Measurements from ENCODE around the gene MYO1B.

Gene MYO1B

DNA sequence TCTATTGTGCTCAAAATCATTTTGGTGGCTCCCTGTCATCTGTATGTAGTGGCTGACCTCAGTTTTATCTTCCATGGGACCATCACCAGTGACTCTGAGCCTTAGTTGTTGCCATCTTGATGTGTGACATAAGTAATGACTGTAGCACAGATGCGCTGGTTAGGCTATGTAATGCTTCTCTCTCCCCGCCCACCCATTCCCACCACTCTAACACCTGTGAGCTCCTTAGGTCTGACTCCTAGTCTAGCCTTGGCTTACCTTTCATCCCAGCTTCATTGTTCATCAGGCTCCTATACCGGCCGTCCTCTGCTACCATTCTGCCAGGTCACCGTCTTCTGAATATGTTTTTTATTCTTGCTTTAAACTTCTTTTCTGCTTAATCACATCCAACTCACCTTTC lies 17.2 kb downstream of the MYO1B start:
- no peak for DNase-seq (ENCODE audit: low read depth in 2 of 2)

- DNase-seq (ENCODE audit: low read depth in 2 of 2) = no peak
These were observed 17.8 kb downstream of the MYO1B start for GRCh38 chr2:191263050-191263449.

DNA sequence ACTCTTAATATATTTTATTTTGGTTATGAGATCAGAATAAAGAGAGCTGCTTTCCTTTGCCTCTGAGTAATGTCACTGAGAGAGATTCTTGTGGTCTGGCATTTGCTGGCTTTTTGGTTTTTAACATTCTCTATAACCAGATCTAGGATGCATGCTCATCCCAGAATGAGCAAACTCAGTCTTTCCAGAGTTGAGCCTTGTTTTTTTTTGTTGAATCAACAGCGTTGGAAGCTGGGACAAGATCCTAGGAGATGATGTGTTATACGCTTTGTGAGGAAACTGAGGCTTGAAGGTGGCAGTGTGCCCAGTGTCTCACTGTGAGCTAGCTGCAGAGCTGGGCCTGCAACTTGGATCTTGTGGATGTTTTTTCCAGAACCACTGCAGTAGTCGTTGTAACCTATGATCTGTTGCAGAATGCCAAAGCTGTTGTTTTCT lies 19.5 kb downstream of the MYO1B start:
- no peak for DNase-seq (ENCODE audit: low read depth in 2 of 2)

- no peak for DNase-seq (ENCODE audit: low read depth in 2 of 2)
These were observed 20.3 kb downstream of the MYO1B start for GRCh38 chr2:191265311-191266170.

GRCh38 chr2:191266201-191266600 lies 21.0 kb downstream of the MYO1B start:
- no peak for DNase-seq (ENCODE audit: low read depth in 2 of 2)

- no peak for DNase-seq (ENCODE audit: low read depth in 2 of 2)
These were observed 23.4 kb downstream of the MYO1B start for GRCh38 chr2:191268596-191268995.

DNA sequence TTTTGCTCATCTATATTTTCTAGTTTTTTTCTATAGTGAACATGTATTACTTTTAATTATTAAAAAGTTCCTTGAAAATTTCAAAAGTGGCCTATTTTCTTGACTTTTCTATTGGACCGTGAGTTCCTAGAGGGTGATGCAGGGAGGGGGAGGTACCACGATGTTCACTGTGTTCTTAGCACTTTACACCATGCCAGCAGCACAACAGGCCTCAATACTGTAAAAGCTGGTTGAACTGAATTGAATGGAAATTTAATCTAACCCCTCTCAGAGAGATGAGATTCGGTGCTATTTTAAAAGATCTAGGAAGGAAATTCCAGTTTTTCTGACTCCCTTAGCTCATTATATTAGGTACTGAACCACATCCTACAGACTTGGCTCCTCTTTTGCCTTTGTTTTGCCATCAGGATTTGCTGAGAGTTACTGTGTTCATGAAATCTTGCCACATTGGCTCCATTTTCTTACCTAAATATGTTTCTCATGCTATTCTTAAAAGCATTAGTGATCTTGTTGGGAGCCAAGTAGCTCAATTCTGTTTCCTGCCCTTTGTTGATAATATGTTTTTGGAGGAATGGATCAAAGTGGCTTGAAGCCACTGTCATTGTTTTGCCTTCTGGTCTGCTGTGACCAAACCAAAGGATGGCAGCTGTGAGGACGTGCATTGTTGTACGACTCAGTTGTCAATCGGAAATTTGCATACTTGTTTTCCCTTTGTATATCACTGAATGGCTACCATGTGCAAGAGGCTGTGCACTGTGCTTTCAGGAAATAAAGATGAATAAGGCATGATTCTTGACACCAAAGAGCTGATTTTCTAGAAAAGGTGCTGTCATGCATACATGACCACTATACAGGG lies 25.3 kb downstream of the MYO1B start:
- no peak for DNase-seq (ENCODE audit: low read depth in 2 of 2)

DNA sequence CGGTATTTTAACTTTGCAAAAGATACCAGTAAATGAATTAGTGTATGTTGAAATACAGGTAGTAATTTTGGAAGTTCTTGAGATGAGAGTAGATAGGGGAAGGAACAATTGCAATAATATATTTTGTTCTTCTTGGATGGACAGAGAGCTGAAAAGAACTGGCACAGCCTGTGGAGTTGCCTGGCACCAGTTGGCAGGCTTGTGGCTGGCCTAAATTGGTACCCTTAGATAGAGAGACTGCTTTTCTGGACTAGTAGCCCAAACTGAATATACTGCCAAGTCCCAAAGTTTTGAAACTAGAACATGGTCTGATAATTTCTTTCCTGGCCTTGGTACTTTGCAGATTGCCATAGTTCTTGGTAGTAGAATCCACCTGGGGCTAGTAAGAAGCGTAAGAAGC lies 26.9 kb downstream of the MYO1B start:
- no peak for DNase-seq (ENCODE audit: low read depth in 2 of 2)

GRCh38 chr2:191274413-191274815 lies 29.2 kb downstream of the MYO1B start:
- DNase-seq (ENCODE audit: low read depth in 2 of 2) = no peak

DNA sequence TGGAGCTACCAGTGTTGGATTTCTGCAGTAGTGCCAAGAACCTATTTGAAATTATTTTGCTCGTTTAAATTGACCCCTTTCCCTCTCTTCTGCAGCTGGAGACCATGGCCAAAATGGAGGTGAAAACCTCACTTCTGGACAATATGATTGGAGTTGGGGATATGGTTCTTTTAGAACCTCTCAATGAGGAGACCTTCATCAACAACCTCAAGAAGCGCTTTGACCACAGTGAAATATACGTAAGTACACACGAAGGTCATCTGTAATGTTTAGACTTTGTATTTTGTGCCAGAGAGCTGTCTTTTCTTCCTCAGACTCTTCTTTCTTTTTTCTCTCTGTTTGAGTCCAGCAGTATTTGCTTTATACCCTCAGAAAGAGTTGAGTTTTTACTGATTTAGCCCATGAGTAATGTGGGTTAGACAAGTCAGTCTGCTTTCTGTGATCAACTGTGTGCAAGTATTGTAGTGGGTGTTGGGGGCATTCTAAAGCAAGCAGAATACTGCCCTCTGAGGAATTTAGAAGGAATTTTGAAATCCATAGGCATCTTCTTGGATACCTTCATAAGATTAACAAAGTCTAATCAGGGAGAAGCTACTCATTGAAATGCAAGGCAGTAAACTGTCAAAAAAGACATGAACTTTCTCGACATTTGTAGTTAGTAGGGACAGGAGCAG lies 31.7 kb downstream of the MYO1B start:
- DNase-seq (ENCODE audit: low read depth in 2 of 2) = no peak

DNA sequence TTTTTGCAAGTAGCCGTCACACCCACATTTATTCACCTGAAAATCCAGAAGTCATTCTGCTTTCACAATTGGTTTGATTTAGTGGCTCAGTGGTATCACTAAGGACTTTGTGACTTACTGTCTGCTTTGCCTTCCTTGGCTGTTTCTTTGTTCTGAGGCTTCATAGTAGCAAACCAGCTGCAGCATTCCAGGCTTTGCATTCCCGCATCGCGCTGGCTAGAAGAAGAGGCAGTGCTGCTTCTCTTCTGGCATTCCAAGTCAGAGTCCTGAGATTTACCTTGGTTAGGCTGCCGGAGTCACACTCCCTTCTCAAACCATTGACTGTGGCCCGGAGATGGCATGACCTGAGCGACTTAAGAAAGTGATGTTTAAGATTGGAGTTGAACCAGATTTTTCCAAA lies 35.1 kb downstream of the MYO1B start:
- no peak for DNase-seq (ENCODE audit: low read depth in 2 of 2)

- no peak for DNase-seq (ENCODE audit: low read depth in 2 of 2)
These were observed 35.9 kb downstream of the MYO1B start for GRCh38 chr2:191280834-191281756.

DNA sequence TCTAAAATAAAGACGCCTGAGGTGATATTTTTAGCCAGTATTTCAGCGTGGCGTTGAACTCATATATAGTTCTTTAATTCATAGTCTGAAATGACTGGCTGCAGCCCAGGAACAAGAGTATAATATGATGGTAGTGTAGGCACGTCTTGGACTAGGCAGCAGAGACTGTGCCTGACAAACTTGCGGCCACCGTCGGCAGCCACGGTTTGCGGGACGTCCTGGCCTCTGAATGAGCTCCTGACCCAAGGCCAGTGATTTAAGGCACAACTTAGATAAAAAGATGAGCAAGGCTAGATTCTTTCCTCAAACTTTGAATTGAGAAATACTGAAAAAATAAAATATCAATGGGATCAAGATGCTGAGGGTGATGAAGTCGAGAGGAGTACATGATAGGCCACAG lies 40.0 kb downstream of the MYO1B start:
- no peak for DNase-seq (ENCODE audit: low read depth in 2 of 2)

DNA sequence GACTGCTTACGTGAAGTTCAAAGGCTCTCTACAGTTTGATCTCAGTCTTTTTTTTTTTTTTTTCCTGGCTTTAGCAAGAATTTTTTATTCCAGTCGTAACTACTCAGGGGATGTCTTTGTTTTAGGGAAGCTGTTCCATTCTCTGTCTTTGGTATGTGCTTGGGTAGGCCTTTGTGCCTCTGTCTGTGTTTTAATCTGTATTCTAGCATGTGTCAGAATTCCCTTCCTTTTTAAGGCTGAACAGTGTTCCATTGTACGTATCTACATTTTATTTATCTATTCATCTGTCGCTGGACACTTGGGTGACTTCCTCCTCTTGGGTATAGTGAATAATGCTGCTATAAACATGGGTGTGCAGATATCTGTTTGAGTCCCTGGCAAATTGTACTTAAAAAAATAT lies 42.6 kb downstream of the MYO1B start:
- DNase-seq (ENCODE audit: low read depth in 2 of 2) = no peak

GRCh38 chr2:191289049-191289448 lies 43.8 kb downstream of the MYO1B start:
- DNase-seq (ENCODE audit: low read depth in 2 of 2) = no peak

DNA sequence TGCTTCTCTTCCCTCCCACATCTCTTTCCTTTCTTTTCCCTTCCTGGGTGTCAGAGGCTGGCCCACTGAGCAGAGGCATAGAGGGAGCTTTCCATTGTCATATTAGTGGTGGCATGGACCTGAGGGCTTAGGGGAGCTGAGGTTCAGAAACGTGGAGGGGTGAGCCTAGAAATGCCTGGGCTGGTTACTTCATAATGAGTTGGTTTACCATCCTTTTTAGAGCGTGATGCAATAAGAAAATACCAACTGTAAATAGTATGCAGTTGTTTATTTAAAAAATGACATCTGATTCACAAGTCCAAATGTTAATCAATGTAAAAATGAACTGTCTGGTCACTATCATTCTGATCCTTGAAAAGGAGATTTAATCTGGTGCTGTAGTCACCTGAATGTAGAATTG lies 46.3 kb downstream of the MYO1B start:
- DNase-seq (ENCODE audit: low read depth in 2 of 2) = no peak

DNA sequence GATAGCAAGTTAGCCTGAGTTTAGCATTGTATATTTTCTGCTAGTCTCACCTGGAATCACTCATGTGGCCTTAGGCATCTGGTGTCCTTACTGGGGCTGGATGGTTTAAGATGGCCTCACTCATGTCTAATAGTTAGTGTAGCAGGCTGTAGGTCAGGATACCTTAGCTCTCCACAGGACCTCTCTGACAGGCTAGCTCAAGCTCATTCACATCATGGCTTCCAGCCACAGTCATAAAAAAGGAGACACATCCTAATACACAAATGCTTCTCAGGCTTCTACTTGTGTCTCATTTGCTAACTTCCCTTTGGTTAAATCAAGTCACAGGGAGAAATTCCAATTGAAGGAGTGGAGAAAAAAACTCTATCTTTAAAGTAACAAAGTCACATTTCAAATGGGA lies 47.7 kb downstream of the MYO1B start:
- no peak for DNase-seq (ENCODE audit: low read depth in 2 of 2)

DNA sequence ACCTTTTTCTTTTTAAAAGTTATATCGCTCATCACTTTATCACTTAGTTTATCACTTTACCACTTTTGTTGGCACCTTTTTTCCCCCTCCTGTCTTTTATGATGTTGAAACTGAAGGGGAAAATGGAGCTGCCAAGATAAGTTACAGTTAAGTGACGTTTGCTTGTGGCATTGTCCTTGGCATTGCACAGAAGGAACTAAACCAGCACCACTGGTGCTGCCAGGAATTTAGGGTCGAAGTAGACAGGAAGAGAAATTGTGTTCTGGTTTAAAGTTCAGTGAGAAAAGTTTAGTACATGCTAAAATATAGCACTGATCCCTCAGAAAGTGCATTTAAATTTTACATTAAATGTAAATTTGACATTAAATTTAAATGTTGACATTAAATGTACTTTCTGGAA lies 49.9 kb downstream of the MYO1B start:
- no peak for DNase-seq (ENCODE audit: low read depth in 2 of 2)

- DNase-seq (ENCODE audit: low read depth in 2 of 2) = no peak
These were observed 51.1 kb downstream of the MYO1B start for GRCh38 chr2:191296083-191297006.

GRCh38 chr2:191297033-191297432 lies 51.8 kb downstream of the MYO1B start:
- no peak for DNase-seq (ENCODE audit: low read depth in 2 of 2)
